ENCODE data around the gene TMEM168.
A peak's percentile ranks its signal among the peaks of the same experiment; 100 is the strongest.
"Not testable (repeated sequence)": the region's sequence is repeated elsewhere in the genome, so short reads cannot be mapped to it uniquely, and the experiment has no call there.

The TMEM168 gene

DNA sequence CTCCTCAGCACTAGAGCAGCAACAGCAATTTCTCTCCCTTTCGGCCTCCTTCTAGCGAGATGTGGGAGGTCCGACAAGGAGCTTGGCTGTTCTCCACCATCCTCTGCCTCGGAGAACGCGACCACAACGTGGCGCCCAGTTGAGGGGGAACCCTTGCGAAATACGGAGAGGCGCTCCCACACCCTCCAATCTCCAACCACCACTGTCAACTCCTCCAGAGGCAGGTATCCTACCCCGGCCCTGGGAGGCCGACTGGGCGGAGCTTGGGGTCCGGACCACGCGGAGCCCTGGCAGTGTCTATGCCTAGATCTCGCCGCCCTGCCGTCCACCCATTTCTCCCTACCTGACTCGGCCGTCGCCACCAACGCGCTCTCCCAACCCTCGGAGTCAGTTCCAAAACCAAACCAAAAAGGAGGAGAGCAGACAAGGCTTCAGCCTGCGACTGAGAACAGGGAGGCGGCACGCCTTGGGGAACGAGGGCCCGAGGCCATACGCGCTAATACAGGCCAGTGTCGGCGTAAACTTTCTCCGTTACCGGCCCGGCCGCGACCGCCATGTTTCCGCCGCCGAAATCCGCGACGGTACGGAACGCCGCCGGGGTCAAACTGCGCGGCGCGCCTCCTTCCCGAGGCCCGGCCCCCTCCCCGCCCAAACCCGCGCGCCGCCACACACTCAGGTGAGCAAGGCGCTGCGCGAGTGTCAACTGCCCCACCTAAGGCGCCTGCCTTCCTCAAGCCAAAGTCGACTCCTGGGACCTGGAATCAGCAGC, at the start of gene TMEM168:
Gene TMEM168, minus strand, starts transcription at position 577 of the 769 bp plus-strand sequence. CDS start 5,568 bp downstream, outside the sequence.
- no peak for TF ChIP-seq EZH2 (IDR thresholded peaks at IDR 0.05)
- TF ChIP-seq FOXP2 (optimal IDR thresholded peaks at IDR 0.05; ENCODE audit: control extremely low read depth, extremely low read length, insufficient read depth): no peak
- peak; percentile 73 for TF ChIP-seq POLR2AphosphoS5 (IDR thresholded peaks at IDR 0.05; ENCODE audit: borderline replicate concordance, low read depth, low read length)
- no peaks in the 10 kb centered on the region for H3K9me3 ChIP-seq (ENCODE audit: low read depth, low read length)
- peak within 1 kb of the TSS; percentile 82 for H3K27ac ChIP-seq
- H3K36me3 ChIP-seq (ENCODE audit: insufficient read depth, low read length): 0 out of 2 replicates have a peak, but pooled peaks cover 5% of the 10 kb centered on the region
- no peak for DNase-seq (ENCODE audit: low read depth, low spot score)
- peak within 1 kb of the TSS; percentile 96 for H3K9ac ChIP-seq (ENCODE audit: insufficient read length)
- H3K4me3 ChIP-seq: peak within 1 kb of the TSS; percentile 87

- not testable (repeated sequence) for H3K4me3 ChIP-seq; H3K9ac ChIP-seq (ENCODE audit: insufficient read length); H3K27ac ChIP-seq; DNase-seq (ENCODE audit: low read depth, low spot score); H3K9me3 ChIP-seq (ENCODE audit: low read depth, low read length); H3K36me3 ChIP-seq (ENCODE audit: insufficient read depth, low read length)
Measured at GRCh38 chr7:112835928-112836327, 45.7 kb upstream of the TMEM168 start.

DNA sequence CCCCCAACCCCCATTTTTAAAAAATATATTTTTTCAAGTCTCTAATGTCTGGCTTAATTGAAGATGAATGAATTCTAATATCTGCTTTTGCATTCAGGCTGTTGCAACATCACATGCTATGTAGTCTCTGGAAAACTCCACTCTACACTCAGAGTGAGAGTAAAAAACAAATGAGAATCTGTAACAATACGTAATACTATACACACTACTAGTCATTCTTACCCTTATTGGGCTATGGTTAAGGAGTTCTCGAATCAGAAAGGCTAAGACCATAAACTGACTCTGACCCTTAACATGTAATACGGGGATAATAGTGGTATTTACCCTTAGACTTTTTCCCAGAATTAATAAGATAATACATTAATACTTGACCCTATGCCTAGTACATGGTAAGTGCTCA, 42.9 kb upstream of the TMEM168 start:
- Histone ChIP-seq H3K9ac (ENCODE audit: insufficient read length) (no peak overlapping the region), H3K9me3 (ENCODE audit: low read depth, low read length) (no peaks in the 10 kb centered on the region), H3K27ac (no peak overlapping the region), H3K4me3 (no peak overlapping the region), H3K36me3 (ENCODE audit: insufficient read depth, low read length) (no peaks in the 10 kb centered on the region)
- no peak for DNase-seq (ENCODE audit: low read depth, low spot score)
- TF ChIP-seq EZH2 (IDR thresholded peaks at IDR 0.05) (no peak), POLR2AphosphoS5 (IDR thresholded peaks at IDR 0.05; ENCODE audit: borderline replicate concordance, low read depth, low read length) (no peak), FOXP2 (optimal IDR thresholded peaks at IDR 0.05; ENCODE audit: control extremely low read depth, extremely low read length, insufficient read depth) (no peak)

GRCh38 chr7:112830769-112831168, 40.6 kb upstream of the TMEM168 start:
- Histone ChIP-seq H3K9me3 (ENCODE audit: low read depth, low read length) (no peaks in the 10 kb centered on the region), H3K9ac (ENCODE audit: insufficient read length) (no peak overlapping the region), H3K4me3 (no peak overlapping the region), H3K36me3 (ENCODE audit: insufficient read depth, low read length) (no peaks in the 10 kb centered on the region), H3K27ac (no peak overlapping the region)
- no peak for DNase-seq (ENCODE audit: low read depth, low spot score)
- TF ChIP-seq EZH2 (IDR thresholded peaks at IDR 0.05) (no peak), POLR2AphosphoS5 (IDR thresholded peaks at IDR 0.05; ENCODE audit: borderline replicate concordance, low read depth, low read length) (no peak), FOXP2 (optimal IDR thresholded peaks at IDR 0.05; ENCODE audit: control extremely low read depth, extremely low read length, insufficient read depth) (no peak)

- Histone ChIP-seq H3K4me3 (no peak overlapping the region), H3K36me3 (ENCODE audit: insufficient read depth, low read length) (no peaks in the 10 kb centered on the region), H3K9ac (ENCODE audit: insufficient read length) (no peak overlapping the region), H3K9me3 (ENCODE audit: low read depth, low read length) (no peaks in the 10 kb centered on the region), H3K27ac (no peak overlapping the region)
- DNase-seq (ENCODE audit: low read depth, low spot score): no peak
- no peak for TF ChIP-seq EZH2 (IDR thresholded peaks at IDR 0.05)
- TF ChIP-seq FOXP2 (optimal IDR thresholded peaks at IDR 0.05; ENCODE audit: control extremely low read depth, extremely low read length, insufficient read depth): no peak
- no peak for TF ChIP-seq POLR2AphosphoS5 (IDR thresholded peaks at IDR 0.05; ENCODE audit: borderline replicate concordance, low read depth, low read length)
Measured at GRCh38 chr7:112828696-112829095, 38.5 kb upstream of the TMEM168 start.

DNA sequence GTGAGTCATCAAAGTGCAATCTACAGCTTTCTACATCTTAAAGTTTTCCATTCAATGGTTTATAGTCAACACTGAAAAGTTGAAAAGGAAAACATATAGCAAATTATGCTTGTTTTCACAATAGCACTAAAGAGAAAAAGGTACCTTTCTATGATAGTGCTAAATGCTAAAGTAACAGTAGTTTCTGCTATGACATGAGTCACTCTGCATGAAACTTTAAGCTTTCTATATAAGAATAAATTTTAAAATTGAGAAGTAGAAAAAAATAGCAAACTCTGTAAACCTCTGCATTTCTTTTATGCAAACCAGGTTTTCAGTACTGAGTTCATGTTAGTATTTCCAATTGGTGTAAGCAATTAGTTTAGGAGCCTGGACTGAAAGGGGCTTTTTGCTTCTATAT, 31.2 kb upstream of the TMEM168 start:
- Histone ChIP-seq H3K9ac (ENCODE audit: insufficient read length) (no peak overlapping the region), H3K27ac (no peak overlapping the region), H3K9me3 (ENCODE audit: low read depth, low read length) (no peaks in the 10 kb centered on the region), H3K36me3 (ENCODE audit: insufficient read depth, low read length) (no peaks in the 10 kb centered on the region), H3K4me3 (no peak overlapping the region)
- TF ChIP-seq EZH2 (IDR thresholded peaks at IDR 0.05) (no peak), FOXP2 (optimal IDR thresholded peaks at IDR 0.05; ENCODE audit: control extremely low read depth, extremely low read length, insufficient read depth) (no peak), POLR2AphosphoS5 (IDR thresholded peaks at IDR 0.05; ENCODE audit: borderline replicate concordance, low read depth, low read length) (no peak)
- DNase-seq (ENCODE audit: low read depth, low spot score): no peak

DNA sequence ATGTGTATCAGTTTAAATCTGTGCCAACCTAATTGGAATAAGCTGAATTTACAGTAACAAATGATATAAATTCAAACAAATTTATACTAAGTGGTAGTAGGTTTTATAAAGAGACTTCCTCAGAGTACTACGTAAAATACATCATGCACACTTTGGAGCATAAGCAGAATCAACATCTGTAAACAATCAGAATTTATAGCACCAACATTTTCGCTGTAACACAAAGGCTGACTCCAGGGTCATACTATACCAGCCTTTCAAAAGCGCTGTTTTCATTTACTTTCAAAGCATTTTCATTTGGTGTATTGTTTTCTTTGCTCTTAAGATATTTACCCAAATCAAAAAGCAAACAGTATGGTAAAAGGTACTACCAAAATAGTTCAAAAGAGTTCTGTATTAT, 29.3 kb upstream of the TMEM168 start:
- Histone ChIP-seq H3K9me3 (ENCODE audit: low read depth, low read length) (no peaks in the 10 kb centered on the region), H3K27ac (peak overlapping the region; percentile 56), H3K4me3 (0 out of 2 replicates have a peak overlapping the region, but pooled peaks have one; percentile 7), H3K36me3 (ENCODE audit: insufficient read depth, low read length) (no peaks in the 10 kb centered on the region), H3K9ac (ENCODE audit: insufficient read length) (peak overlapping the region; percentile 22)
- no peak for DNase-seq (ENCODE audit: low read depth, low spot score)
- TF ChIP-seq EZH2 (IDR thresholded peaks at IDR 0.05): no peak
- no peak for TF ChIP-seq POLR2AphosphoS5 (IDR thresholded peaks at IDR 0.05; ENCODE audit: borderline replicate concordance, low read depth, low read length)
- no peak for TF ChIP-seq FOXP2 (optimal IDR thresholded peaks at IDR 0.05; ENCODE audit: control extremely low read depth, extremely low read length, insufficient read depth)

GRCh38 chr7:112806156-112806555, 16.0 kb upstream of the TMEM168 start:
- TF ChIP-seq FOXP2 (optimal IDR thresholded peaks at IDR 0.05; ENCODE audit: control extremely low read depth, extremely low read length, insufficient read depth) (no peak), POLR2AphosphoS5 (IDR thresholded peaks at IDR 0.05; ENCODE audit: borderline replicate concordance, low read depth, low read length) (no peak), EZH2 (IDR thresholded peaks at IDR 0.05) (no peak)
- no peaks in the 10 kb centered on the region for H3K9me3 ChIP-seq (ENCODE audit: low read depth, low read length)
- H3K27ac ChIP-seq: no peak overlapping the region
- H3K9ac ChIP-seq (ENCODE audit: insufficient read length): no peak overlapping the region
- no peak overlapping the region for H3K4me3 ChIP-seq
- H3K36me3 ChIP-seq (ENCODE audit: insufficient read depth, low read length): no peaks in the 10 kb centered on the region
- no peak for DNase-seq (ENCODE audit: low read depth, low spot score)

DNA sequence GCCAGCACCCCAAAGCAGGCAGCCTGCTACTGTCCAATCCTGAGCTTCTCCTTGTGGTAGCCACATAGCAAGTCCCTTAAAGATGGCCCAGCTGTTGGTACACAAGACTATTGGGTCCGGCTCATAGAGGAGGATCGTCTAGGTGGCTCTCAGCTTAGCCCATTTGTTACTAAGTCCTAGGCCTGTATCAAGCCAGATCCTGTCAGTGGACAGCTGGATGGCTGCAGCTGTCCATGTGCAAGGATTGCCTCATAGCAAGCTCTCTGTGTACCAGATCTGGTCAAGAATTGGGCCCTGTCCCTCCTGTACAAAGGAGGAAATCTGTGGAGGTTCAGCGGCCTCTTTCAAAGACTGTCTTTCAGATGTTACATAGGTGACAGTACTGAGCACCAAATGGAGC, 12.2 kb upstream of the TMEM168 start:
- Histone ChIP-seq H3K4me3 (no peak overlapping the region), H3K9me3 (ENCODE audit: low read depth, low read length) (no peaks in the 10 kb centered on the region), H3K9ac (ENCODE audit: insufficient read length) (no peak overlapping the region), H3K36me3 (ENCODE audit: insufficient read depth, low read length) (no peaks in the 10 kb centered on the region), H3K27ac (no peak overlapping the region)
- no peak for DNase-seq (ENCODE audit: low read depth, low spot score)
- TF ChIP-seq EZH2 (IDR thresholded peaks at IDR 0.05) (no peak), FOXP2 (optimal IDR thresholded peaks at IDR 0.05; ENCODE audit: control extremely low read depth, extremely low read length, insufficient read depth) (no peak), POLR2AphosphoS5 (IDR thresholded peaks at IDR 0.05; ENCODE audit: borderline replicate concordance, low read depth, low read length) (no peak)

Data from SK-N-MC (cell line).